ENCODE data around the gene KIN.

KIN gene

GRCh38 chr10:7705341-7705740, 82.5 kb downstream of the KIN start:
- Histone ChIP-seq H3K27me3 (ENCODE audit: low read depth) (peaks cover 27% of the 10 kb centered on the region), H3K4me3 (no peak overlapping the region), H3K4me1 (no peaks in the 10 kb centered on the region), H3K36me3 (replicated peaks) (no peaks in the 10 kb centered on the region), H3K9me3 (no peaks in the 10 kb centered on the region)
- DNase-seq (ENCODE audit: low spot score in 2 of 2) = no peak
- in situ Hi-C loops (cut with MboI; ENCODE audit: low sequenced_read_pairs) = no loop called here

- Histone ChIP-seq H3K36me3 (replicated peaks) (no peaks in the 10 kb centered on the region), H3K4me1 (no peaks in the 10 kb centered on the region), H3K4me3 (no peak overlapping the region), H3K9me3 (no peaks in the 10 kb centered on the region), H3K27me3 (ENCODE audit: low read depth) (peaks cover 27% of the 10 kb centered on the region)
- no peak for DNase-seq (ENCODE audit: low spot score in 2 of 2)
- in situ Hi-C loops (cut with MboI; ENCODE audit: low sequenced_read_pairs) = no loop called here
Measured at GRCh38 chr10:7704071-7705016, 83.4 kb downstream of the KIN start.

GRCh38 chr10:7703140-7703539, 84.7 kb downstream of the KIN start, which contains the start of gene ITIH2:
TSS of gene ITIH2 (plus strand) at chr10:7703316. CDS start at chr10:7703435, 119 bp downstream.
- Histone ChIP-seq H3K9me3 (no peaks in the 10 kb centered on the region), H3K36me3 (replicated peaks) (no peaks in the 10 kb centered on the region), H3K27me3 (ENCODE audit: low read depth) (peaks cover 23% of the 10 kb centered on the region), H3K4me3 (no peak within 1 kb of the TSS), H3K4me1 (no peaks in the 10 kb centered on the region)
- DNase-seq (ENCODE audit: low spot score in 2 of 2) = no peak
- in situ Hi-C loops (cut with MboI; ENCODE audit: low sequenced_read_pairs) = no loop called here

- Histone ChIP-seq H3K27me3 (ENCODE audit: low read depth) (peaks cover 23% of the 10 kb centered on the region), H3K36me3 (replicated peaks) (no peaks in the 10 kb centered on the region), H3K4me3 (no peak overlapping the region), H3K9me3 (no peaks in the 10 kb centered on the region), H3K4me1 (no peaks in the 10 kb centered on the region)
- DNase-seq (ENCODE audit: low spot score in 2 of 2) = no peak
- in situ Hi-C loops (cut with MboI; ENCODE audit: low sequenced_read_pairs) = no loop called here
Measured at GRCh38 chr10:7702288-7702812, 85.4 kb downstream of the KIN start.

- H3K27me3 ChIP-seq (ENCODE audit: low read depth) = peaks cover 19% of the 10 kb centered on the region
- H3K4me1 ChIP-seq = no peaks in the 10 kb centered on the region
- no peak for DNase-seq (ENCODE audit: low spot score in 2 of 2)
- no peaks in the 10 kb centered on the region for H3K36me3 ChIP-seq (replicated peaks)
- no peaks in the 10 kb centered on the region for H3K9me3 ChIP-seq
- H3K4me3 ChIP-seq = no peak overlapping the region
- in situ Hi-C loops (cut with MboI; ENCODE audit: low sequenced_read_pairs) = no loop called here
Measured at GRCh38 chr10:7701158-7701742, 86.5 kb downstream of the KIN start.
